Iris pigment epithelial cell (primary cell): Measurements from ENCODE around the gene IL4I1.

Experiments
- DNase-seq: peaks from one replicate; pipeline ENCODE4 v3.0.0-alpha.2; 2011; ENCODE audit warnings: low read depth

Gene IL4I1

GRCh38 chr19:49850221-49850486, 46.5 kb downstream of the IL4I1 start:
- no peak for DNase-seq

DNA sequence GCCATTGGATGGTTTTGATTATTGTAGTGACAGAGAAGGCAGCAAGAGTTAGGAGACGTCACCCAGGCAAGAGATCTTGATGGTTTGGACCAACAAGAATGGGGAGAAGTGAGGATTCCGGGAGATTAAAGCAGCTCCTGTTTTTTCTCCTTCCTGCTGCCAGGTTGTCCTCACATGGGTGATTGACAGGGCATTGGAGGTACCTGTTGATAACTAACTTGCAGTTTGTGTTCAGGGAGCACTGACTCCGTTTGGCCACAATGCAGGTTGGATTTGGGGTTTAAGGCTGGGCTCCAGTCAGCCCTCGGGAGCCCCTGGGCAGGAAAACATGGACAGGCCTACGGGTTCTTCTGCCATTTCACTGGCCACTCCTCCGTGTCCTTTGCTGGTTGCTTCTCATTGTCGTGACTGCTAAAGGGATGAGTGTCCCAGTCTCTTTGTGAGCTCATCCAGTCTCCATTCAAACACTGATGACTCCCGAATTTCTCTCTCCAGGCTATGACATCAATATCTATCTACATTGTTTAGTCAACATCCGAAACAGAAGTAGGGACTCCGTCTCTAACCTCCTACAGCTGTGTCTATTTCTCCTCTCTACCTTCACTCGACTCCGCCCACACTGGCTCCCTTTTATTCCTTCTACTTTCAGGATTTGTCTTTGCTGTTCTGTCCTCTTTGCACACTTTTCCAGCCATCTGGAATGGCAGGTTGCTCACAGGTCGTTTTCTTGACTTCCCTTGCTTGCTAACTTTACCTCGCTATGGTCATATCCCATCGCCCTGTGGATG, 47.1 kb downstream of the IL4I1 start:
- no peak for DNase-seq

- DNase-seq, result no peak
These were observed 47.7 kb downstream of the IL4I1 start for GRCh38 chr19:49848938-49849337.

DNA sequence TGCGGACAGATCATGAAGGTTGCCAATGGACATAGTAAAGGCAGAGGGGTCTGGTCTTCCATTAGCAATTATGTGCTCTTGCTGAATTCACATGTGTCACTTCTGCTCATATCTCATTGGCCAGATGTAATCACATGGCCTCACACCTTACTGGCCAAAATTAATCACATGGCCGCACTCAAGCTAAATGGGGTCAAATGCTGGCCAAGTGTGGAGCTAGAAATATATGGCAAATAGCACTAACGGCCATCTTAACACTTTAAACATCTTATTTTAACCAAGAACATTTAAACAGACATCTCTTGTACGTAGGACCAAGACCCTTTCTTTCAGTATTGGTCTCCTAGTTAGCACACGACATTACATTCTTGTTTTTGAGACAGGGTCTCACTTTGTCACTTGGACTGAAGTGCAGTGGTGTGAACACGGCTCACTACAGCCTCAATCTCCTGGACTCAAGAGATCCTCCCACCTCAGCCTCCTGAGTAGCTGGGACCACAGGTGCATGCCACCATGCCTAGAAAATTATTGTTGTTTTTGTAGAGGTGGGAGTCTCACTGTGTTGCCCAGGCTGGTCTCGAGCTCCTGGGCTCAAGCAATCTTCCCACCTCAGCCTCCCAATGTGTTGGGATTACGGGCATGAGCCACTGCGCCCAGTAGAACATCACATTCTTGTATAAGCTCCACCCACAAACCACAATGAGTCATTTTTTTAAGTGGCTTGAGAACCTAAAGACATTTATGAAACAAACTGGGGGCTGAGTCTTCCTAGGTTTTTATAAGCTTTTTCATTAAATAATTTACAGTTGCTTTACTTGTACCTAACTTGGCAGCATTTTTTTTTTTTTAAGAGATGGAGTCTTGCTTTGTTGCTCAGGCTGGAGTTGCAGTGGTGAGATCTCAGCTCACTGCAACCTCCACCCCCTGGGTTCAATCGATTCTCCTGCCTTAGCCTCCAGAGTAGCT, 48.7 kb downstream of the IL4I1 start:
- peak; percentile 95 for DNase-seq

- no peak for DNase-seq
These were observed 50.3 kb downstream of the IL4I1 start for GRCh38 chr19:49846408-49846807.

- no peak for DNase-seq
These were observed 51.3 kb downstream of the IL4I1 start for GRCh38 chr19:49845414-49845813.

GRCh38 chr19:49844138-49845095, 52.3 kb downstream of the IL4I1 start:
- DNase-seq, result no peak

DNA sequence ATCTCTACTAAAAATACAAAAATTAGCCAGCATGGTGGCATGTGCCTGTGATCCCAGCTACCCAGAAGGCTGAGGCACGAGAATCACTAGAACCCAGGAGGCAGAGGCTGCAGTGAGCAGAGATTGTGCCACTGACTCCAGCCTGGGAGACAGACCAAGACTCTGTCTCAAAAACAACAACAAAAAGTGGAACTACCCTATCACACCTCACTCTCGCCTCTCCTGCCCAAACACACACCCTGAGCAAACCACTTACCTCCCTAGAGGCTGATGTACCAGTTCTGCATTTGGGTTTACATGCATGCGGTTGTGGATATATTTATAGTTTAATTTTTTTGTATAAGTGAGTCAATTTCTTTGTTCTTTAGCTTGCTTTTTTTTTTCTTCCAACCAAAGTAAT, 53.4 kb downstream of the IL4I1 start:
- no peak for DNase-seq

- DNase-seq, result no peak
These were observed 55.9 kb downstream of the IL4I1 start for GRCh38 chr19:49840736-49841249.

DNA sequence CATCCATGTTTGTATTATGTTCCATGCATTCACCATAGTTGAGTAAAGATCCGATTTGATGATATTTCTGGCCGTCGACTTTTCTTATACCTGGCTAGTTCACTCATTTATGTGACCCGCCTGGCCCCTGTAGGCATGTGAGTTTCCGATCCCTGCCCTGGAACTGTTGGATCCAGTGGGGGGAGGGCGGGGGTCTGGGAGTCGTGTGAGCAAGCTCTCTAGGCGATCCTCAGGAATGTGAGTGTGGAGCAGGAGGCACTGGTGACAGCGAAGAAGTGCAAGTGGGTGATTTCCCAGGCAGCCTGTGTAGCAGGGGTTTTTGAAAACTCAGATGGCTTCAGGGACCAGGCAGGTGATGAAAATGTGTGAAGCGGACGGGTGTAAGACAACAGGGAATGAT, 56.4 kb downstream of the IL4I1 start:
- no peak for DNase-seq

DNA sequence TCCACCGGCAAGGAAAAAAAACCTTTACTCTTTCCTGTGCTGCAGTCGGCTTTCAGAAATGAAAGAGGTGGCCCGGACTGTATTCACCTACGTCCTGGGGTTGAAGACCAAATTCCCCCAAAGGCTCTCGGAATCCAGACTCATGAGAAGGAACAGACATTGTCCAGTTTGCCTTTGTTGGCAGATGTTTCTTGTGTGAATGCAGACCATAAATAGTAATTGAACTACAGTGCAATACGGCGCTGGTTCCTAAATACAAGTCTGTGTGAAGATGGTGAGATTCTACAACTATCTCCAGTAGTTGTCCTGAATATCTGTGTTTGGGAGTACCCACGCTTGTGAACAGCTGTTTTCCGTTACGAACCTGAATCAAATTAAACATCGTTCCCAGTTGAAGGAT, 57.0 kb downstream of the IL4I1 start:
- no peak for DNase-seq
